H9 (cell line): ENCODE data around the gene AFAP1L2. TPM values are rescaled to one million over a fixed set of nuclear protein-coding genes. Genes with fewer than 3 reads are reported as not detected.

Source experiments
- DNase-seq: peaks from one replicate; pipeline ENCODE4 v3.0.0-alpha.2; 2017
- H2AFZ ChIP-seq: one replicate; pipeline ENCODE4 v1.6.1; 2013; ENCODE audit warnings: mild to moderate bottlenecking, low read length, control low read depth, moderate library complexity
- H2AK5ac ChIP-seq: 2 replicates; pipeline ENCODE4 v1.6.1; 2013; ENCODE audit warnings: low read length, control low read depth, mixed read lengths; ENCODE audit not compliant: insufficient read length
- H2BK120ac ChIP-seq: one replicate; pipeline ENCODE4 v1.6.1; 2013; ENCODE audit warnings: low read depth, mild to moderate bottlenecking, low read length, control low read depth, inconsistent platforms; ENCODE audit not compliant: poor library complexity, severe bottlenecking
- H2BK12ac ChIP-seq: 2 replicates; pipeline ENCODE4 v1.6.1; 2013; ENCODE audit warnings: low read length, control low read depth, mixed read lengths, low read depth; ENCODE audit not compliant: insufficient read length
- H2BK15ac ChIP-seq: 2 replicates; pipeline ENCODE4 v1.6.1; 2013; ENCODE audit warnings: low read depth, low read length, control low read depth
- H2BK20ac ChIP-seq: one replicate; pipeline ENCODE4 v1.6.1; 2013; ENCODE audit warnings: low read depth, mild to moderate bottlenecking, low read length, control low read depth, inconsistent platforms; ENCODE audit not compliant: poor library complexity, severe bottlenecking
- H2BK5ac ChIP-seq: 2 replicates; pipeline ENCODE4 v1.6.1; 2013; ENCODE audit warnings: low read length, control low read depth, mixed read lengths; ENCODE audit not compliant: insufficient read length
- H3K14ac ChIP-seq: 2 replicates; pipeline ENCODE4 v1.6.1; 2013; ENCODE audit warnings: low read length, control low read depth; ENCODE audit not compliant: insufficient read depth
- H3K18ac ChIP-seq: 2 replicates; pipeline ENCODE4 v1.6.1; 2013; ENCODE audit warnings: low read depth, mild to moderate bottlenecking, mixed read lengths, low read length, control low read depth; ENCODE audit not compliant: insufficient read length
- H3K23ac ChIP-seq: 2 replicates; pipeline ENCODE4 v1.6.1; 2013; ENCODE audit warnings: low read length, control low read depth, mixed read lengths, low read depth; ENCODE audit not compliant: insufficient read length
- H3K23me2 ChIP-seq: 2 replicates; pipeline ENCODE4 v1.6.1; 2013; ENCODE audit warnings: low read depth, mild to moderate bottlenecking, mixed read lengths, low read length, control low read depth; ENCODE audit not compliant: insufficient read length, poor library complexity, severe bottlenecking
- H3K27ac ChIP-seq: 2 replicates; pipeline ENCODE4 v1.5.1; 2013; ENCODE audit warnings: low read length, control low read depth, mixed read lengths, low read depth; ENCODE audit not compliant: insufficient read length
- H3K27me3 ChIP-seq: 2 replicates; pipeline ENCODE4 v1.6.1; 2013; ENCODE audit warnings: low read length, control low read depth, inconsistent platforms; ENCODE audit not compliant: insufficient read depth
- H3K4ac ChIP-seq: 2 replicates; pipeline ENCODE4 v1.6.1; 2013; ENCODE audit warnings: low read depth, mild to moderate bottlenecking, control low read depth, inconsistent platforms, low read length, moderate library complexity
- H3K4me1 ChIP-seq: 2 replicates; pipeline ENCODE4 v1.6.1; 2013; ENCODE audit warnings: low read length, control low read depth, inconsistent platforms; ENCODE audit not compliant: insufficient read depth
- H3K4me2 ChIP-seq: 2 replicates; pipeline ENCODE4 v1.6.1; 2013; ENCODE audit warnings: low read length, control low read depth, mixed read lengths; ENCODE audit not compliant: insufficient read length, insufficient read depth
- H3K56ac ChIP-seq: 2 replicates; pipeline ENCODE4 v1.6.1; 2013; ENCODE audit warnings: low read depth, mild to moderate bottlenecking, mixed read lengths, low read length, control low read depth; ENCODE audit not compliant: insufficient read length
- H3K79me1 ChIP-seq: 2 replicates; pipeline ENCODE4 v1.6.1; 2013; ENCODE audit warnings: low read depth, mild to moderate bottlenecking, moderate library complexity, low read length, control low read depth, inconsistent platforms; ENCODE audit not compliant: insufficient read depth, poor library complexity, severe bottlenecking
- H3K79me2 ChIP-seq: 2 replicates; pipeline ENCODE4 v1.6.1; 2013; ENCODE audit warnings: low read length, control low read depth, inconsistent platforms; ENCODE audit not compliant: insufficient read depth
- H3K9ac ChIP-seq: 2 replicates; pipeline ENCODE4 v1.6.1; 2013; ENCODE audit warnings: low read length, control low read depth, mixed read lengths; ENCODE audit not compliant: insufficient read length; ENCODE audit errors: extremely low read depth
- H3K9me3 ChIP-seq: one replicate; pipeline ENCODE4 v1.6.1; 2013; ENCODE audit warnings: low read depth, low read length, inconsistent platforms; ENCODE audit not compliant: control insufficient read depth
- H3T11ph ChIP-seq: one replicate; pipeline ENCODE4 v1.6.1; 2013; ENCODE audit warnings: mild to moderate bottlenecking, low read length, control low read depth, inconsistent platforms
- H4K20me1 ChIP-seq: one replicate; pipeline ENCODE4 v1.6.1; 2013; ENCODE audit not compliant: control insufficient read depth, insufficient read length, insufficient read depth
- H4K5ac ChIP-seq: 2 replicates; pipeline ENCODE4 v1.6.1; 2013; ENCODE audit warnings: low read depth, mild to moderate bottlenecking, mixed read lengths, low read length, control low read depth; ENCODE audit not compliant: insufficient read length
- H4K8ac ChIP-seq: replicated peaks from 2 replicates; pipeline ENCODE4 v1.6.1; 2013; ENCODE audit warnings: low read length, control low read depth, mixed read lengths, low read depth; ENCODE audit not compliant: insufficient read length
- H4K91ac ChIP-seq: 2 replicates; pipeline ENCODE4 v1.6.1; 2013; ENCODE audit warnings: low read depth, mild to moderate bottlenecking, moderate library complexity, mixed read lengths, low read length, control low read depth; ENCODE audit not compliant: insufficient read length
- H3K27ac Mint-ChIP-seq, 3 experiments: 2 replicates in 2 of 3; 3 replicates in 1 of 3; pipeline ENCODE4 v1.8.0; 2020 to 2021; ENCODE audit warnings: mixed read lengths in 3 of 3, mild to moderate bottlenecking in 1 of 3, moderate library complexity in 1 of 3
- H3K27me3 Mint-ChIP-seq: 2 replicates; pipeline ENCODE4 v1.8.0; 2021; ENCODE audit warnings: low read depth, mild to moderate bottlenecking, moderate library complexity, mixed read lengths
- H3K36me3 Mint-ChIP-seq, 3 experiments: 2 replicates in 2 of 3; 3 replicates in 1 of 3; pipeline ENCODE4 v1.8.0; 2020 to 2021; ENCODE audit warnings: low read depth in 3 of 3, mixed read lengths in 3 of 3; ENCODE audit not compliant: insufficient read depth in 1 of 3
- H3K4me1 Mint-ChIP-seq, 2 experiments: 2 replicates each; pipeline ENCODE4 v1.8.0; 2020; ENCODE audit warnings: mixed read lengths in 2 of 2
- H3K4me3 Mint-ChIP-seq, 2 experiments: 2 replicates in 1 of 2; 3 replicates in 1 of 2; pipeline ENCODE4 v1.8.0; 2020 to 2021; ENCODE audit warnings: mild to moderate bottlenecking in 2 of 2, mixed read lengths in 2 of 2, moderate library complexity in 1 of 2
- H3K9me3 Mint-ChIP-seq, 2 experiments: 2 replicates in 1 of 2; 3 replicates in 1 of 2; pipeline ENCODE4 v1.8.0; 2020; ENCODE audit warnings: mild to moderate bottlenecking in 2 of 2, mixed read lengths in 2 of 2, moderate library complexity in 1 of 2
- CTCF ChIP-seq: fragments of 200-600 bp; sonication (generic); conservative IDR thresholded peaks from 3 replicates; pipeline ENCODE4 v1.8.0; 2021; ENCODE audit warnings: antibody characterized with exemption, mild to moderate bottlenecking
- WGBS: extraction: QIAGEN DNeasy Blood & Tissue Kit; methylation state at CpG from one replicate; pipeline ENCODE4 v1.1.7; 2013; ENCODE audit warnings: missing lambda C conversion rate, low lambda C conversion rate, mixed read lengths; ENCODE audit not compliant: insufficient read length; ENCODE audit errors: extremely low coverage; 5-methylcytosine and 5-hydroxymethylcytosine counted together
- total RNA-seq: library from RNA; stranded (reverse); gene quantifications from 2 replicates; pipeline ENCODE4 v1.2.1, GENCODE V29; 2021

AFAP1L2 gene
- total RNA-seq, 1 experiment from 2014 or later, result 0.77 TPM

- H2BK20ac ChIP-seq, result no peak overlapping the region
- H3K14ac ChIP-seq, result no peak overlapping the region
- no peak overlapping the region for H2BK15ac ChIP-seq
- no peaks in the 10 kb centered on the region for H3K79me2 ChIP-seq
- H3K4ac ChIP-seq, result no peak overlapping the region
- H2BK5ac ChIP-seq, result no peak overlapping the region
- H2BK12ac ChIP-seq, result no peak overlapping the region
- peaks cover 5% of the 10 kb centered on the region; the same call in 1 of the 2 replicates for H3K4me1 ChIP-seq
- H2AK5ac ChIP-seq, result no peak overlapping the region
- no peak overlapping the region for H3K9ac ChIP-seq
- Mint-ChIP-seq H3K4me1 (peaks cover 24 to 26% of the 10 kb centered on the region in 2 experiments), H3K9me3 (peaks cover 2 to 5% of the 10 kb centered on the region in 2 experiments; a peak in 2 of 5 replicates), H3K36me3 (no peaks in the 10 kb centered on the region), H3K27ac (0 out of 7 replicates have a peak overlapping the region, but pooled peaks of 1 of the 3 experiments have one; percentile 11), H3K4me3 (no peak overlapping the region; a peak in 1 of 5 replicates), H3K27me3 (peaks cover 55% of the 10 kb centered on the region)
- DNase-seq, result no peak
- H4K8ac ChIP-seq, result peak overlapping the region; percentile 63
- no peaks in the 10 kb centered on the region for H3K9me3 ChIP-seq
- H3K79me1 ChIP-seq, result no peaks in the 10 kb centered on the region
- no peak overlapping the region for H4K5ac ChIP-seq
- no CpG with 5 or more reads among the region's 12 CpGs for WGBS
- no peak overlapping the region for H3K23ac ChIP-seq
- no peak overlapping the region for H3K18ac ChIP-seq
- H4K20me1 ChIP-seq, result no peaks in the 10 kb centered on the region
- no peak overlapping the region for H4K91ac ChIP-seq
- H3K27me3 ChIP-seq, result no peaks in the 10 kb centered on the region; the same call in 1 of the 2 replicates
- H2AFZ ChIP-seq, result no peak overlapping the region
- H3K23me2 ChIP-seq, result peaks cover 17% of the 10 kb centered on the region
- no peak overlapping the region for H3K27ac ChIP-seq
- no peak for TF ChIP-seq CTCF
- H3K4me2 ChIP-seq, result no peak overlapping the region
- no peak overlapping the region for H3K56ac ChIP-seq
- H3T11ph ChIP-seq, result no peak overlapping the region
- H2BK120ac ChIP-seq, result no peak overlapping the region
Observed at GRCh38 chr10:114408112-114408967, 4.0 kb upstream of the AFAP1L2 start.
